Fibroblast of lung (primary cell): ENCODE measurements around the gene CCDC82. TPM values are rescaled to one million over a fixed set of nuclear protein-coding genes. Genes with fewer than 3 reads are reported as not detected.

Source experiments
- DNase-seq, 2 donors: peaks; one replicate each; pipeline versions ENCODE4 v3.0.0 to v3.0.0-alpha.2; 2010; ENCODE audit warnings: low read depth in 2 of 2
- H2AFZ ChIP-seq: 2 replicates; pipeline ENCODE4 v1.5.1; 2012; ENCODE audit warnings: low read length, control low read depth, inconsistent platforms
- H3K27ac ChIP-seq: 2 replicates; pipeline ENCODE4 v1.5.1; 2011; ENCODE audit warnings: low read length, control low read depth; ENCODE audit not compliant: insufficient read depth
- H3K27me3 ChIP-seq: 2 replicates; pipeline ENCODE4 v1.5.1; 2011; ENCODE audit warnings: mild to moderate bottlenecking, low read length; ENCODE audit not compliant: control insufficient read depth, insufficient read depth
- H3K36me3 ChIP-seq: 2 replicates; pipeline ENCODE4 v1.5.1; 2011; ENCODE audit warnings: low read length; ENCODE audit not compliant: control insufficient read depth, insufficient read depth
- H3K4me1 ChIP-seq: 2 replicates; pipeline ENCODE4 v1.5.1; 2011; ENCODE audit warnings: low read length; ENCODE audit not compliant: control insufficient read depth, insufficient read depth; ENCODE audit errors: extremely low read depth
- H3K4me2 ChIP-seq: 2 replicates; pipeline ENCODE4 v1.5.1; 2011; ENCODE audit warnings: low read length, control low read depth; ENCODE audit not compliant: insufficient read depth; ENCODE audit errors: extremely low read depth
- H3K4me3 ChIP-seq, 4 experiments: fragments of 200-600 bp in 1 of 4; sonication (generic) in 1 of 4; replicated peaks in 1 of 4; 2 replicates each; pipeline ENCODE4 v1.5.1; 2011 to 2016; ENCODE audit warnings: low read length in 4 of 4, low read depth in 3 of 4, mild to moderate bottlenecking in 3 of 4, control low read depth in 2 of 4, inconsistent platforms in 1 of 4, mixed read lengths in 1 of 4; ENCODE audit not compliant: insufficient read depth in 1 of 4; ENCODE audit errors: control extremely low read depth in 1 of 4
- H3K79me2 ChIP-seq: 2 replicates; pipeline ENCODE4 v1.5.1; 2012; ENCODE audit warnings: mild to moderate bottlenecking, low read length, inconsistent platforms; ENCODE audit not compliant: control insufficient read depth, insufficient read depth
- H3K9ac ChIP-seq: 2 replicates; pipeline ENCODE4 v1.5.1; 2011; ENCODE audit warnings: mild to moderate bottlenecking, low read length, control low read depth; ENCODE audit not compliant: insufficient read depth
- H3K9me3 ChIP-seq: 2 replicates; pipeline ENCODE4 v1.5.1; 2012; ENCODE audit warnings: low read depth, low read length; ENCODE audit not compliant: control insufficient read depth, insufficient read depth
- H4K20me1 ChIP-seq: 2 replicates; pipeline ENCODE4 v1.5.1; 2011; ENCODE audit warnings: low read length; ENCODE audit not compliant: control insufficient read depth, insufficient read depth; ENCODE audit errors: extremely low read depth
- CTCF ChIP-seq, 2 donors: IDR thresholded peaks in 1 of 2; conservative IDR thresholded peaks in 1 of 2; 1 replicate in 1 of 2; 2 replicates in 1 of 2; pipeline ENCODE4 v1.5.1; 2011 to 2012; ENCODE audit warnings: low read length in 2 of 2, control low read depth in 1 of 2, inconsistent platforms in 1 of 2, low read depth in 1 of 2, mild to moderate bottlenecking in 1 of 2
- EZH2 ChIP-seq: IDR thresholded peaks from 2 replicates; pipeline ENCODE4 v1.5.1; 2012; ENCODE audit warnings: low read length, control low read depth, mild to moderate bottlenecking; ENCODE audit errors: missing control alignments
- polyA plus RNA-seq, 2 donors: library from polyadenylated mRNA; depleted of rRNA in 1 of 2; stranded (reverse) in 1 of 2; unstranded in 1 of 2; fragments of >200 nt; gene quantifications; 2 replicates each; pipeline ENCODE4 v1.2.1, GENCODE V29; 2011 to 2012; ENCODE audit warnings: missing spikeins in 1 of 2
- total RNA-seq: library from RNA; depleted of rRNA; stranded (reverse); fragments of >200 nt; gene quantifications from 2 replicates; pipeline ENCODE4 v1.2.1, GENCODE V29; 2014

The CCDC82 gene
- total and polyA plus RNA-seq, 2 donors (not counting 1 experiment from before 2014, with no cell fraction given): 14.2 to 19.5 TPM

- Histone ChIP-seq H3K36me3 (no peaks in the 10 kb centered on the region), H3K27ac (no peak overlapping the region), H3K9ac (no peak overlapping the region), H3K4me1 (peaks cover 27% of the 10 kb centered on the region), H3K27me3 (no peaks in the 10 kb centered on the region), H3K9me3 (no peaks in the 10 kb centered on the region), H2AFZ (no peak overlapping the region), H3K4me3 (no peak overlapping the region), H3K79me2 (peaks cover 71% of the 10 kb centered on the region), H4K20me1 (no peaks in the 10 kb centered on the region), H3K4me2 (no peak overlapping the region)
- no peak for DNase-seq
- TF ChIP-seq CTCF (conservative IDR thresholded peaks at IDR 0.05 in 1 of 2, IDR thresholded peaks at IDR 0.05 in 1 of 2; ENCODE audit: low read depth in 1 of 2, low read length in 2 of 2): no peak
- no peak for TF ChIP-seq EZH2
These were observed 71.3 kb downstream of the CCDC82 start for GRCh38 chr11:96318399-96318798.

GRCh38 chr11:96317985-96318384 lies 71.7 kb downstream of the CCDC82 start:
- no peak overlapping the region for H3K4me2 ChIP-seq
- H3K4me3 ChIP-seq: no peak overlapping the region
- peaks cover 29% of the 10 kb centered on the region for H3K4me1 ChIP-seq
- H2AFZ ChIP-seq: no peak overlapping the region
- no peaks in the 10 kb centered on the region for H4K20me1 ChIP-seq
- no peak overlapping the region for H3K27ac ChIP-seq
- no peaks in the 10 kb centered on the region for H3K36me3 ChIP-seq
- H3K79me2 ChIP-seq: peaks cover 72% of the 10 kb centered on the region
- H3K9ac ChIP-seq: no peak overlapping the region
- DNase-seq: no peak
- H3K27me3 ChIP-seq: no peaks in the 10 kb centered on the region
- no peaks in the 10 kb centered on the region for H3K9me3 ChIP-seq
- TF ChIP-seq EZH2: no peak

GRCh38 chr11:96317571-96317970 lies 72.1 kb downstream of the CCDC82 start:
- Histone ChIP-seq H3K36me3 (no peaks in the 10 kb centered on the region), H3K4me2 (no peak overlapping the region), H3K4me3 (no peak overlapping the region), H3K27me3 (no peaks in the 10 kb centered on the region), H2AFZ (no peak overlapping the region), H3K79me2 (peaks cover 72% of the 10 kb centered on the region), H3K9me3 (no peaks in the 10 kb centered on the region), H3K9ac (no peak overlapping the region), H3K4me1 (peaks cover 29% of the 10 kb centered on the region), H3K27ac (no peak overlapping the region), H4K20me1 (no peaks in the 10 kb centered on the region)
- no peak for TF ChIP-seq CTCF (conservative IDR thresholded peaks at IDR 0.05 in 1 of 2, IDR thresholded peaks at IDR 0.05 in 1 of 2; ENCODE audit: low read depth in 1 of 2, low read length in 2 of 2)
- no peak for TF ChIP-seq EZH2
- DNase-seq: no peak
